Body of pancreas (tissue), 4 donors: ENCODE measurements around the gene TNFRSF1A. TPM values are rescaled to one million over a fixed set of nuclear protein-coding genes. Genes with fewer than 3 reads are reported as not detected.

ENCODE experiments used
- ATAC-seq: fragments of 150-250 bp; one replicate; pipeline ENCODE4 v1.9.1; 2016
- DNase-seq, 4 donors: peaks; one replicate each; pipeline ENCODE4 v3.0.0-alpha.2; 2019
- H3K27ac ChIP-seq, 4 donors: fragments of 200-600 bp; sonication (generic); 1 replicate in 3 of 4; 2 replicates in 1 of 4; pipeline versions ENCODE4 v1.5.1 to v1.6.1; 2016 to 2019; ENCODE audit warnings: mild to moderate bottlenecking in 1 of 4, mixed read lengths in 1 of 4, moderate library complexity in 1 of 4
- H3K27me3 ChIP-seq, 2 donors: fragments of 200-600 bp; sonication (generic); one replicate each; pipeline ENCODE4 v1.6.0; 2016; ENCODE audit warnings: mild to moderate bottlenecking in 1 of 2
- H3K36me3 ChIP-seq, 2 donors: fragments of 200-600 bp; sonication (generic); replicated peaks in 1 of 2; 2 replicates each; pipeline ENCODE4 v1.5.1; 2016; ENCODE audit warnings: low read depth in 2 of 2; ENCODE audit not compliant: insufficient read depth in 1 of 2
- H3K4me1 ChIP-seq: fragments of 200-600 bp; sonication (generic); one replicate; pipeline ENCODE4 v1.6.0; 2016
- H3K4me3 ChIP-seq, 2 donors: fragments of 200-600 bp; sonication (generic); 1 replicate in 1 of 2; 2 replicates in 1 of 2; pipeline ENCODE4 v1.5.1; 2016 to 2019
- H3K9me3 ChIP-seq, 3 donors: fragments of 200-600 bp; sonication (generic); 1 replicate in 2 of 3; 2 replicates in 1 of 3; pipeline ENCODE4 v1.5.1; 2016
- CTCF ChIP-seq, 7 experiments: fragments of 450-650 bp in 4 of 7; fragments of 200-600 bp in 3 of 7; sonication (generic) in 3 of 7; IDR thresholded peaks; one replicate each; pipeline ENCODE4 v1.5.1; 2016 to 2019; ENCODE audit warnings: antibody characterized with exemption in 7 of 7
- POLR2A ChIP-seq, 3 donors: fragments of 450-650 bp; IDR thresholded peaks; one replicate each; pipeline ENCODE4 v1.6.1; 2016; ENCODE audit warnings: antibody characterized with exemption in 3 of 3, mild to moderate bottlenecking in 2 of 3
- WGBS, 2 donors: methylation state at CpG; one replicate each; pipeline ENCODE4 v1.1.5; 2017; 5-methylcytosine and 5-hydroxymethylcytosine counted together
- intact Hi-C: fragments of 100-400 bp; cut with DNase I; formaldehyde crosslinking; loops from one replicate; pipeline ENCODE4 v1.15.1; 2023
- total RNA-seq, 2 donors: library from RNA; depleted of rRNA; stranded (reverse); fragments of >200 nt; gene quantifications; one replicate each; pipeline ENCODE4 v1.1.0, GENCODE V29; 2016

The TNFRSF1A gene
- total RNA-seq, 2 donors from 2014 or later, result 54.5 to 92.0 TPM

GRCh38 chr12:6377667-6377994, 35.8 kb upstream of the TNFRSF1A start:
- intact Hi-C loops, result no loop called here
- Histone ChIP-seq H3K4me1 (peaks cover 44% of the 10 kb centered on the region), H3K27me3 (no peaks in the 10 kb centered on the region), H3K36me3 (no peaks in the 10 kb centered on the region), H3K4me3 (no peak overlapping the region), H3K27ac (peak overlapping the region; percentile 82 to 91 (median 90)), H3K9me3 (no peaks in the 10 kb centered on the region)
- DNase-seq (peak; percentile 77 to 89 (median 82)), ATAC-seq (peak; percentile 58)
- no peak for TF ChIP-seq CTCF (IDR thresholded peaks at IDR 0.05)
- TF ChIP-seq POLR2A (IDR thresholded peaks at IDR 0.05), result peak; percentile 22 to 59 (median 54)
- WGBS, 2 donors, result 14 to 20% methylated on average over 4 of the region's 4 CpGs

DNA sequence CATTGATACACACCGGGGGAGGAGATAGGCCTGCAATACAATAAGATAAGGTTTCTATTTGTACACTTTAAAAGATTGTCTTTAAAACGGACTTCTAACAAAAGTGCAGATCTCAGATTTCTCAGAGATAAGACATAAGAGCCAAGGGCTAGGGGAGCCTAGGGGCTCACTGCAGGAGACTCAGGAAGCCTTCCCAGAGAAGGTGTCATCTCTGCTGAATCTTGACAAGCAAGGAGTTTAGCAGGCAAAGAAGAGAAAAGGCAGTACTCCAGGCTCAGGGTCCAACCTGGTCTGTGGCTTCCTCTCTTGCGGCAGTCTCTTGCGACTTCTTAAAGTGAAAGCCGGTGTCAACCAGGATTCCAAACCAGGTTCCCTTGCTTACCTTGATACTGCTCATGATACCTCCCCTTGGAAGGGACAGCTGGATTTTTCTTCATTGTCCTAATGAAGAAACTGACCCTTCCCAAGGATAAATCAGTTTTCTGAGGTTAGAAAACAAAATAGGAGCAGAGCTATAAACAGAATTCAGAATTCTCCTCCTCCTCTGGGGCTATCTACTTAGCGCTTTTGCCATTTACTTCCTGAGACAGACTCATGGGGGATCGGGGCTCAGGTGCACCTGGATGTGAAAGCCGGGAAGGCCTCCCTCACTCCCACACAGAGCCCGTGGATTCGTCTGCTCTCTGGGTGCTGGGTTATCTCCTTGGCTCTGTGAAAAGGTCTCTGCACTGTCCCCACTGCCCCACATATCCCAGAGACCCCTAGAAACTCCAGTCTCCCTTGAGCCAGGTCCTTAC, 35.2 kb upstream of the TNFRSF1A start:
- Histone ChIP-seq H3K4me3 (no peak overlapping the region), H3K4me1 (peaks cover 48% of the 10 kb centered on the region), H3K9me3 (no peaks in the 10 kb centered on the region), H3K36me3 (no peaks in the 10 kb centered on the region), H3K27me3 (no peaks in the 10 kb centered on the region), H3K27ac (peak overlapping the region; percentile 82 to 91 (median 90))
- WGBS, 2 donors, result 39 to 44% methylated on average over 10 of the region's 10 CpGs
- intact Hi-C loops, result no loop called here
- DNase-seq (no peak), ATAC-seq (no peak)
- TF ChIP-seq CTCF (IDR thresholded peaks at IDR 0.05) (no peak), POLR2A (IDR thresholded peaks at IDR 0.05) (no peak)

DNA sequence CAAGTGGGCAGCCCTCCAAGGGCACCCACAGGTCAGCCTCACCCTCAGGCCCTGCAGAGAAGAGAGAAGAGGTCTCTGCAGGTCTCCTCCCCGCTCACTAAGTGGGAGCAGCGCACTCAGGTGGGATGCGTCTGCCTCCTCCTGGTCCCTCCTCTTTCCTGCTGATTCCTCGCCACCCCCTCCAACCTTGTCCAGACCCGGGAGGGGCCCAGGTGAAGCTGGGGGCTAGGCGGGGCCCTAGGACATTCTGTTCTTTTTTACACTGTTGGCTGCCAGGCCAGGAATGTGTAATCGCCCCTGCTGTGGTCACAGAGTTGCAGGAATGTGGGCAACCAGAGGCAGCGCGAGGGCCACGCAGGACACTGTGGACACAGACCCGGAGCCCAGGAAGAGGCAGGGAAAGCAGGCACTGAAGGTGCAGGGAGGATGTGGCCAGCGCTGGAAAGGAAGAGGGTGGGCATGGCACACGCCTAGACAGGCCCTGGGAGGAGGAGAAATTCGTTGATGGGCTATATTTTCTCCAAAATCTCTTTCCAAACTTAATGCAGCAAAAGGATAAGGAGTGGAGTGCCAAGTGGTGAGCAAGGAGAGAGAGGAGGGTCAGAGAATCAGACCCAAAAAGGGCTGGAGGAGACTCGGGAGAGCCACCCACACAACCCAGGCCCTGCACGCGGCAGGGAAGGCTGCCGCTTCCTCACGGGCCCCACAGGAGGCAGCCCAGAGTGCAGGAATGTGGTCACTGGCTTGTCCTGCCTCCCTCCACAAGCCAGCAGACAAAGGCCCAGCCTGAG, 34.4 kb upstream of the TNFRSF1A start:
- 52 to 53% methylated on average over 17 to 19 of the region's 19 CpGs for WGBS, 2 donors
- intact Hi-C loops, result no loop called here
- H3K27me3 ChIP-seq, result no peaks in the 10 kb centered on the region
- H3K4me1 ChIP-seq, result peaks cover 52% of the 10 kb centered on the region
- peak overlapping the region; percentile 82 to 91 (median 90) for H3K27ac ChIP-seq
- TF ChIP-seq CTCF (IDR thresholded peaks at IDR 0.05) (peak in 5 of 7 experiments; percentile 9 to 45 (median 33)), POLR2A (IDR thresholded peaks at IDR 0.05) (peak; percentile 61 to 80 (median 68))
- no peak overlapping the region for H3K4me3 ChIP-seq
- no peaks in the 10 kb centered on the region for H3K36me3 ChIP-seq
- DNase-seq (peak; percentile 71 to 90 (median 80)), ATAC-seq (peak; percentile 65)
- H3K9me3 ChIP-seq, result no peaks in the 10 kb centered on the region

DNA sequence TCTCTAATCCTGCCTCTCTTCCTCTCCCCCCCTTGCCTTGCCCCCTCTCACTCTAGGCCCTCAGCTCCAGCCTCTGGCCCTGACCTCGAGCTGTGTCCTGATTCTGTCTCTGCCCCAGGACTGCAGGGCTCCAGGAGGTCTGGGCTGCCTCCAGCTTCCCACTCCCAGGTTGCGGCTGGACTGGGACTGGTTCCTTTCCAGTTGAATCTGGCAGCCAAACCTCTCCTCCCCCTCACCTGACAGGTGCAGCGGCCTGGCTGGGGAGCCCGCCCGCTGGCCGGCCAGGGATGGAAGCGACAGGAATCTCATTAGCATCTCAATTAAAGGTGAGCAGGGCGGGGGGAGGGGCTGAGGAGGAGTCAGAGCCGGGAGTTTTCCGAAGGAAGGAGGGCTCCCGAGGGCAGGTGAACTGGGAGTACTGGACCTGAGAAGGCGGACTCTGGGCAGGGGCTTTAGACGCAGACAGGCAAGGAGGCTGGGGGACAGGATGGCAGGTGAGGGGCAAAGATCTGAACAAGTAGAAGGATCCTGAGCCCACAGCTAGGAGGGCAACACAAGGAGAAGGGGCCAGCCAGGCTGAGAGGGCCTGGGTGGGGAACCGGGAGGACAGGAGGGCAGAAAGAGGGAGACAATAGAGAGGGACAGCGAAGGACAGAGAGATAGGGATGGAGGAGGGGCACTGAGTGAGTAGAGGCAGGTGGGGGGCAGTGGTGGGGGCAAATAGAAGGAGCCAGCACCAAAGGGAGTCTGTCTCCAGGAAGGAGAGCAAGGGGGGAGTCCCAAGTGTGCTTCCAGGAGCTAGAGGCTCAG, 33.6 kb upstream of the TNFRSF1A start, which contains the start of gene SCNN1A:
SCNN1A (minus strand) TSS at position 295 of the 810 bp plus-strand sequence. CDS start 780 bp downstream, outside the sequence.
- H3K27me3 ChIP-seq, result no peaks in the 10 kb centered on the region
- TF ChIP-seq POLR2A (IDR thresholded peaks at IDR 0.05) (peak; percentile 66 to 94 (median 94)), CTCF (IDR thresholded peaks at IDR 0.05) (no peak)
- WGBS, 2 donors, result 48 to 56% methylated on average over 10 to 15 of the region's 15 CpGs
- no peak within 1 kb of the TSS for H3K4me3 ChIP-seq
- intact Hi-C loops, result no loop called here
- DNase-seq (peak; percentile 73 to 86 (median 78)), ATAC-seq (peak; percentile 60)
- no peaks in the 10 kb centered on the region for H3K36me3 ChIP-seq
- H3K9me3 ChIP-seq, result no peaks in the 10 kb centered on the region
- H3K4me1 ChIP-seq, result peaks cover 58% of the 10 kb centered on the region
- H3K27ac ChIP-seq, result peak within 1 kb of the TSS; percentile 82 to 91 (median 90)
